Measurements from ENCODE around the gene CRBN.

Gene CRBN

GRCh38 chr3:3170998-3171397 is 8.5 kb downstream of the CRBN start:
- H3K9me3 ChIP-seq (replicated peaks; ENCODE audit: insufficient read depth, low read length) = no peaks in the 10 kb centered on the region
- no peak overlapping the region for H3K4me3 ChIP-seq (ENCODE audit: low read length)
- no peaks in the 10 kb centered on the region for H4K20me1 ChIP-seq (ENCODE audit: insufficient read depth, low read length)
- peaks cover 18% of the 10 kb centered on the region for H3K4me1 ChIP-seq (ENCODE audit: low read length)
- H2AFZ ChIP-seq (ENCODE audit: low read length) = no peak overlapping the region
- H3K4me2 ChIP-seq (ENCODE audit: low read depth, low read length) = no peak overlapping the region
- H3F3A ChIP-seq (ENCODE audit: insufficient read depth, low read length) = peaks cover 15% of the 10 kb centered on the region
- no peak overlapping the region for H3K9ac ChIP-seq (ENCODE audit: low read length)
- H3K27me3 ChIP-seq (replicated peaks; ENCODE audit: insufficient read depth, low read length) = no peaks in the 10 kb centered on the region
- TF ChIP-seq CTCF (IDR thresholded peaks at IDR 0.05; ENCODE audit: low read length) = peak; percentile 50
- no peak for TF ChIP-seq EZH2phosphoT487 (IDR thresholded peaks at IDR 0.05; ENCODE audit: low read length)
- no peak for TF ChIP-seq EZH2 (optimal IDR thresholded peaks at IDR 0.05; ENCODE audit: low read depth, low read length)
- H3K79me2 ChIP-seq (ENCODE audit: low read length) = peaks cover 32% of the 10 kb centered on the region
- no peaks in the 10 kb centered on the region for H3K9me2 ChIP-seq (replicated peaks; ENCODE audit: insufficient read depth, low read length)
- H3K36me3 ChIP-seq (replicated peaks; ENCODE audit: insufficient read depth, low read length) = no peaks in the 10 kb centered on the region
- H3K27ac ChIP-seq (ENCODE audit: low read length) = no peak overlapping the region
- DNase-seq = peak; percentile 57

- Histone ChIP-seq H3K27me3 (replicated peaks; ENCODE audit: insufficient read depth, low read length) (no peaks in the 10 kb centered on the region), H4K20me1 (ENCODE audit: insufficient read depth, low read length) (no peaks in the 10 kb centered on the region), H3K4me1 (ENCODE audit: low read length) (no peaks in the 10 kb centered on the region), H3F3A (ENCODE audit: insufficient read depth, low read length) (no peaks in the 10 kb centered on the region), H3K9me2 (replicated peaks; ENCODE audit: insufficient read depth, low read length) (no peaks in the 10 kb centered on the region), H3K4me3 (ENCODE audit: low read length) (no peak overlapping the region), H2AFZ (ENCODE audit: low read length) (no peak overlapping the region), H3K9me3 (replicated peaks; ENCODE audit: insufficient read depth, low read length) (no peaks in the 10 kb centered on the region), H3K27ac (ENCODE audit: low read length) (no peak overlapping the region), H3K36me3 (replicated peaks; ENCODE audit: insufficient read depth, low read length) (no peaks in the 10 kb centered on the region), H3K79me2 (ENCODE audit: low read length) (0 out of 2 replicates have a peak, but pooled peaks cover 8% of the 10 kb centered on the region), H3K4me2 (ENCODE audit: low read depth, low read length) (no peak overlapping the region), H3K9ac (ENCODE audit: low read length) (no peak overlapping the region)
- no peak for DNase-seq
- TF ChIP-seq EZH2 (optimal IDR thresholded peaks at IDR 0.05; ENCODE audit: low read depth, low read length) (no peak), CTCF (IDR thresholded peaks at IDR 0.05; ENCODE audit: low read length) (no peak), EZH2phosphoT487 (IDR thresholded peaks at IDR 0.05; ENCODE audit: low read length) (no peak)
These were observed 13.8 kb downstream of the CRBN start for GRCh38 chr3:3165650-3166049.

- DNase-seq = no peak
- H4K20me1 ChIP-seq (ENCODE audit: insufficient read depth, low read length) = no peaks in the 10 kb centered on the region
- H3K4me2 ChIP-seq (ENCODE audit: low read depth, low read length) = no peak overlapping the region
- H3K9me2 ChIP-seq (replicated peaks; ENCODE audit: insufficient read depth, low read length) = no peaks in the 10 kb centered on the region
- no peaks in the 10 kb centered on the region for H3K27me3 ChIP-seq (replicated peaks; ENCODE audit: insufficient read depth, low read length)
- TF ChIP-seq EZH2phosphoT487 (IDR thresholded peaks at IDR 0.05; ENCODE audit: low read length) (no peak), CTCF (IDR thresholded peaks at IDR 0.05; ENCODE audit: low read length) (no peak), EZH2 (optimal IDR thresholded peaks at IDR 0.05; ENCODE audit: low read depth, low read length) (no peak)
- no peak overlapping the region for H3K4me3 ChIP-seq (ENCODE audit: low read length)
- H3K9me3 ChIP-seq (replicated peaks; ENCODE audit: insufficient read depth, low read length) = no peaks in the 10 kb centered on the region
- H3K36me3 ChIP-seq (replicated peaks; ENCODE audit: insufficient read depth, low read length) = 0 out of 2 replicates have a peak, but pooled peaks cover 3% of the 10 kb centered on the region
- 0 out of 2 replicates have a peak, but pooled peaks cover 4% of the 10 kb centered on the region for H3K79me2 ChIP-seq (ENCODE audit: low read length)
- H3K27ac ChIP-seq (ENCODE audit: low read length) = no peak overlapping the region
- no peak overlapping the region for H2AFZ ChIP-seq (ENCODE audit: low read length)
- no peaks in the 10 kb centered on the region for H3F3A ChIP-seq (ENCODE audit: insufficient read depth, low read length)
- H3K4me1 ChIP-seq (ENCODE audit: low read length) = no peaks in the 10 kb centered on the region
- H3K9ac ChIP-seq (ENCODE audit: low read length) = no peak overlapping the region
These were observed 14.2 kb downstream of the CRBN start for GRCh38 chr3:3165241-3165640.

All from MM.1S (cell line).